GM18951 (cell line): ENCODE measurements around the gene PROSER3.

Experiments
- POLR2A ChIP-seq: IDR thresholded peaks from 4 replicates; pipeline ENCODE4 v1.6.1; 2011; ENCODE audit warnings: mild to moderate bottlenecking; ENCODE audit not compliant: insufficient read length, insufficient read depth; ENCODE audit errors: extremely low read depth
- in situ Hi-C: fragments of 300-500 bp; cut with MboI; formaldehyde crosslinking; loops from one replicate; pipeline ENCODE4 v1.12.0; 2022; ENCODE audit warnings: low sequenced_read_pairs, mixed read lengths, inconsistent platforms; ENCODE audit not compliant: unreplicated experiment

Gene PROSER3

DNA sequence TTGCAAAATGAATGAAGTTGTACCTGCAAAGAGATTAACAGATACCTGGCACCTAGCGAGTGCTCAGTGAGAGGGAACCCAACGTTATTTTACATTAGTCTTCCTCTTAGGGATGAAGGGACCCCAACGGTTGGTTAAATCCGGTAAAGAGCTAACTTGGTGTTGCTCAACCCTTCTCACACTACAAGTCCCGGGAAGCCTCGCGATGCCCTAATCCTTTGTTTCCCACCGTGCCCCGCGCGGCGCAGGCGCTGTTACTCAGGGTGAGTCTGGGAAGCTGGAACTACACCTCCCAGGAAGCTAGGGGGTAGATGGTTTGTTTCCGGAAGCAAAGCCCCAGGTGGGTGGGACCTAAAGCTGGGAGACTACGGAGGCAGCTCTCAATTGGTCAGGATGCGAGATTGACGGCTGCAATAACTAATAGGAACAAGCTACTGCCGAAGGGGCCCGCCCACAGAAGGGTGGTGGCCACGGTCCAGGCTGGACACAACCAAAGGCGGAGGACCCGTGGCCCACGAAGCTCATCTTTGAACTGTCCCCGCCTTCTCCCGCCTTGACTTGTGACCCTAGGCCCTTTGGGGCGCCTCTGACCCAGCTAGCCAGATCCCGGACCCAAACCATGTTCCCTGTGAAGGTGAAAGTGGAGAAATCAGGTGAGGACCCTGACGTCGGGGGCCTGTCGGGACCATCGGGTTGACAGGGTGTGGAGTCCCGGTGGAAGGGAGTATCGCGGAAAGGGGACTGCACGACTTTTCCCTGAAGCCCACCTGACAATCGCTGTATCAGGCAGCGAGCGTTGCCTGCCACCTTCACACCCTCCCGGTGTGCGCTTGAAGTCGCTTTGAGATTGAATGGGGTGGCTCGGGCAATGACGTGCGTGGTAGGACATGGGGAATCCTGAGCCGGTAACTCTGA is 9.6 kb upstream of the PROSER3 start, which contains the start of gene LIN37:
TSS of gene LIN37 (plus strand) at position 471 of the 915 bp plus-strand sequence. CDS start at position 620, 149 bp downstream.
- peak; percentile 65 for TF ChIP-seq POLR2A
- in situ Hi-C loops = no loop called here

DNA sequence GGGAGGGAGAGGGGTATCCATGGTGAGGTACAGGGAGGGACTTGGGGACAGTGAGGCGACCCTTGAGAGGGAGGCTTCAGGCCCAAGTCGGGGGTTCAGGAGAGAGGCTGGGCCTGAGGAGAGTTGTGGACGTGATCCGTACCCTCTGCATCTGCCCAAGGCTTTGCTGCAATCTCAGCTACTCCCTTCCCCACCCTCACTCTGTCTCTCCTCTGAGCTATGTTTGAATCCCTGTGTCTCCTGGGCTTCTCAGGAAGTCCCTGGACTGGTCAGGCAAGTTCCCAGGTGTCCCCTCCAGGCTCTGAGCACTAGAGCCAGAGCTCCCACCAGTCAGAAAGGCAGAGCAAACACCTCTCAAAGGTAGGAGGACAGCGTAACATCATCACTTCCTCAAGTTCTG is 7.8 kb upstream of the PROSER3 start:
- TF ChIP-seq POLR2A = no peak
- in situ Hi-C loops = no loop called here

DNA sequence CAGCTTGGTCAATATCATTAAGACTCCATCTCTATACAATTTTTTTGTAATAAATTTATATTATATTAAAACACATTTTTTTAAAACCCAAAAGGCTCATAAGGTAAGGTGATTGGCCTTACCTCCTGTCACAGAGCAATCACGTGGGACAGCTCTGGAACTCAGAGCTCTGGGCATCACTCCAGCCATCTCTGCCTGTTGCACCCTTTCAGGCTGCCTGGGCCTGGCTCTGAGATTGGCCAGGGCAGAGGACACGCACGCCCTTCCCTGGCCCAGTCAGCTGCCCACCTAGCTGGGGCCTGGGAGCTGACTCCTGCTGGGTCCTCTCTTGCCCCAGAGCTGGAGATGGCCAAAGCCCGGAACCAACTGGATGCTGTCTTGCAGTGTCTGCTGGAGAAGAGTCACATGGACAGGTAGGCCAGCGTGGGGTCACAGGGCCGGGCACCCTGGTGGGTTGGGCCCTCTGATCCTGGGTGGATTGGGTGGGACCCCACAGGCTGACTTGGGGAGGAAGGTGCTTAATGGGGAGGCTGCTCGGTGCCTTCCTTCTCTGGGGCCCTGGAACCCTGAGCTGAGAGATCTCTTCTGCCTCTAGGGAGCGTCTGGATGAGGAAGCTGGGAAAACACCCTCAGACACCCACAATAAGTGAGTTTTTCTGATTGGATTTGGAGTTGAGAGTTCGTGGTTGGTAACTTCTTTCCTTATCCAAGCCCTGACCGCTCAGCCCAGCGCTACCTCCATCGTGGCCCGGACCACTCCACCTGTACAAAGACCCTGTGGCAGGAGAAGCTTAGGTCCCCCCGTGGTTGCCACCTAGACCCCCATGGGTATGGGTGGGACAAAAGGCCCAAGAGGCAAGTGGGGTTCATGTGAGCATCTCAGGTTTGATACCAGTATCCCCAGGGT is 5.9 kb upstream of the PROSER3 start:
- no peak for TF ChIP-seq POLR2A
- in situ Hi-C loops = no loop called here

DNA sequence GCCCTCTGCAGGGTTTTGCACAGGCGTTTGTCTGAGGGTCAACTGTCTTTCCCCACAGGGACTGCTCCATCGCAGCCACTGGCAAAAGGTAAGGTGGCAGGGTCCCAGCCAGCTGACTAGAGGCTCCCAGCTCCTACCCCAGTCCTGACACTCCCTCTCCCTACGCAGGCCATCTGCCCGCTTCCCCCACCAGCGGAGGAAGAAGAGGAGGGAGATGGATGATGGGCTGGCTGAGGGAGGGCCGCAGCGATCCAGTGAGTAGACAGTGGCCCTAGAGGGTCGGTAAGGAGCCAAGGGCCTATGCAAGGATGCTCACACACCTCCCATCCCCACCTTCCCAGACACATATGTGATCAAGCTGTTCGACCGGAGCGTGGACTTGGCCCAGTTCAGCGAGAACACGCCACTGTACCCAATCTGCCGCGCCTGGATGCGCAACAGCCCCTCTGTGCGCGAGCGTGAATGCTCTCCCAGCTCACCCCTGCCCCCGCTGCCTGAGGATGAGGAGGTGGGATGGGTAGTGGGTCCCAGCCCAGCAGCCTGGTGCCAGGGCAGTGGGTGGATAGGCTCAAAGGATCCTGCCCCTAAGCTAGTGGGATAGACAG is 5.1 kb upstream of the PROSER3 start:
- in situ Hi-C loops = no loop called here
- no peak for TF ChIP-seq POLR2A

DNA sequence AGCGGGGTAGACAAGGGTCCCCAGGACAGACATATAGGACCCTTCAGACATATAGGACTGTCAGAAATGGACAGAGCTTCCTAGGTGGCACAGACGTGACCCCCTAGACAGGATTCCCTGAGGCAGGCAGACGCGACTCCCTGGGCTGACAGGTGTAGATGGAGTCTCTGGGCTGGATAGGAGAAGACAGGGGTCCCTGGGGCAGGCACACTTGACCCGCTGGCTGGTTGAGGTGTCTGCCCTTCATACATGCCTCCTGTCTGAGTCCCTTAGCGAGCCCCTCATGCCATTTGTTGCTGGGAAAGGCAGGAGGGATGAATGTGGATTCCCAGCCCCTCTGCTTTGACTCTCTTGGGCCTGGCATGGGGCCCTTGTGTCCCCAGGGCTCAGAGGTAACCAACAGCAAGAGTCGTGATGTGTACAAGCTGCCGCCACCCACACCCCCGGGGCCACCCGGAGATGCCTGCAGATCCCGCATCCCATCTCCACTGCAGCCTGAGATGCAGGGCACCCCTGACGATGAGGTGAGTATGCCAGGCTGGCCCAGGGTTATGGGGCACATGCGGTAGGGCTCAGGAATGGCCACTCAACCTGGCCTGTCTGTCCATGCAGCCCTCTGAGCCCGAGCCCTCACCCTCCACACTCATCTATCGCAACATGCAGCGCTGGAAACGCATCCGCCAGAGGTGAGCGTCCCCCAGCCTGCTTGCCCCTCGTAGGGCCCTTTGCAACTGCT is 4.2 kb upstream of the PROSER3 start:
- in situ Hi-C loops = no loop called here

DNA sequence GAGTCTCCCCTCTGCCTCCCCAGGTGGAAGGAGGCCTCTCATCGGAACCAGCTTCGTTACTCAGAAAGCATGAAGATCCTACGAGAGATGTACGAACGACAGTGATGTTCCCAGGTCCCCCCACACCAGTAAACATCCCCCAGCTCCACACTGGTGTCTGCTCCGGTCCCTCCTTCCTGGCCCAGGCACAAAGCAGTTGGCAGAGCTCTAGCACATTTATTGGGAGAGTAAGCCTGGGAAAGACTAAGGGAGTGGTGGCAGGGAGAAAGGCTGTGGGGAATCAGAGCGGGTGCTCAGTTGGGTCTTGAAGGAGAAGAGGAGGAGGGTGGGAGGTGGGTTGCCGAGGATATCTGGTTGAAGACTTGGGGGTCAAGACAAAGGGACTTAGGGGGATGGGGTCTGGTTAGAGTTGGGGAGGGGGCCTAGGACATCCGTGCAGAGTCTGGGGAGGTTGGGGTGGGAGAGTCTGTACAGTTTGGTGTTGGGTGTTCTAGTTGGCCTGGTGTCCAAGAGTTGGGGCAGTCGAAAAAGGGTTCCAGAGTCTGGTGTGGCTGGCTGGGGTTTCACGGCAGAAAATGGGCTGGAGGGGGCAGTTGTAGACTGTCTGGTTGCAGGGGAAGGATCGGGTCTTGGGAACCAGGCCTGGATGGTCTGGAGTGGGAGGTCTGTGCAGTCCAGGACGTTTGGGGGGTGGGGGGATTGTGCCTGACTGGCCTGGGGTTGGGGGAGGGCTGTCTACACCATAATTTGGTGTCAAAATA is 3.4 kb upstream of the PROSER3 start:
- in situ Hi-C loops = no loop called here
- TF ChIP-seq POLR2A = no peak

More for the DNA sequence above, 4.2 kb upstream of the PROSER3 start:
- TF ChIP-seq POLR2A = no peak

DNA sequence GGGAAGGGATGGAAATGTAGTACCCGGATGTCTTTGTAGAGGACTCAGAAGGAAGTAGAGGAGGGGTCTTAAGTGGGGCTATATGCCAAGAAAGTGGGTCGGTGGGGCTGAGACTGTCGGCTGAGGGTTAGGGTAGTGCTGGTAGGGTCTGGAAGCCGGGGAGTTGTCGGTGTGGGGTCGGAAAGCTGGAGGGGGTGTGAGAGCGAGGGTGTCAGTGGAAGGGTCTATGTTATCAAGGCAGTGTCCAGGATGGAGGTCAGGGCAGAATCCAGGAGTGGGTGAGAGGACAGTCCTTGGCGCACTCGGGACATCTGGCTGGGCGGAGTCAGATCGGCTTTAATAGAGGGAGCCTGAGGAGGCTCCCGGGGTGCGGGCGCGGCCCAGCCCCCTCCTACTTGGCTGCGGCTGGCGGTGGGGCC is 2.8 kb upstream of the PROSER3 start:
- in situ Hi-C loops = no loop called here
- TF ChIP-seq POLR2A = no peak

DNA sequence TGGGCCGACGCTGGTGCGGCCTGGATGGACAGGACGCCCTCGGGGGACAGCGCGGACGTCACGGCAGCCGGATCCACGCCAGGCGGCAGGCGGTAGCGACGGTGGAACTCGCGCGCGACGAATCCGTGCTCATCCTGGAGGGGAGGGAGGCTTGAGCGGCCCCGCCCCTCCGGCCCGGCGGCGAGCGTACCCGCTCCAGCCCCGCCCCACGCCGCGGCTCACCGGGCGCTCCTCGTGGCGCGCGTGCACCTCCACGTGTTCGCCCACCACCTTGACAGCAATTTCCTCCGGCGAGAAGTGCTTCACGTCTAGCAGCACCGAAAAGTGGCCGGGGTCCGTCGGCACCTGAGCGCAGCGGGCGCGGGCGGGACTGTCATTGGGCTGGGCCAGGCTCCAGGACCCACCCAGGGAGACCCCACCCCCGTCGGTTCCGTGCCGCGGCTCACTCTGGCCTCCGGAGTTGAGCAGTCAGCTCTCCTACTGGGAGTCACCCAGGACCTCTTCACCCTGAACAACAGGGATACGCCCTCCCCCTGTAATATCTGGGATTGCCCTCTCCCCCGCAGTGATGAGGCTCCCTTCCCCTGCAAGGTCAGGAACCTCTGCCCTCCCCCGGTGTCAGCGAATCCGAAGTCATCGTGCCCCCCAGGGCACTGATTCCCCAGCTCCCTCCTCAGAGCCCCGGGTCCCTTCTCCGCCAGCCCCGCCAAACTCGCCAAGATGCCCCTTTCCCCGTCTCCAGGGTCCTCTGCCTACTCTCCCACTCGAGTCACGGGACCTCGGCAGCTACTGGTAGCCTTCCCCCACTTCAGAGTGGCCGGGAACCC is 2.2 kb upstream of the PROSER3 start:
- TF ChIP-seq POLR2A = no peak
- in situ Hi-C loops = no loop called here

DNA sequence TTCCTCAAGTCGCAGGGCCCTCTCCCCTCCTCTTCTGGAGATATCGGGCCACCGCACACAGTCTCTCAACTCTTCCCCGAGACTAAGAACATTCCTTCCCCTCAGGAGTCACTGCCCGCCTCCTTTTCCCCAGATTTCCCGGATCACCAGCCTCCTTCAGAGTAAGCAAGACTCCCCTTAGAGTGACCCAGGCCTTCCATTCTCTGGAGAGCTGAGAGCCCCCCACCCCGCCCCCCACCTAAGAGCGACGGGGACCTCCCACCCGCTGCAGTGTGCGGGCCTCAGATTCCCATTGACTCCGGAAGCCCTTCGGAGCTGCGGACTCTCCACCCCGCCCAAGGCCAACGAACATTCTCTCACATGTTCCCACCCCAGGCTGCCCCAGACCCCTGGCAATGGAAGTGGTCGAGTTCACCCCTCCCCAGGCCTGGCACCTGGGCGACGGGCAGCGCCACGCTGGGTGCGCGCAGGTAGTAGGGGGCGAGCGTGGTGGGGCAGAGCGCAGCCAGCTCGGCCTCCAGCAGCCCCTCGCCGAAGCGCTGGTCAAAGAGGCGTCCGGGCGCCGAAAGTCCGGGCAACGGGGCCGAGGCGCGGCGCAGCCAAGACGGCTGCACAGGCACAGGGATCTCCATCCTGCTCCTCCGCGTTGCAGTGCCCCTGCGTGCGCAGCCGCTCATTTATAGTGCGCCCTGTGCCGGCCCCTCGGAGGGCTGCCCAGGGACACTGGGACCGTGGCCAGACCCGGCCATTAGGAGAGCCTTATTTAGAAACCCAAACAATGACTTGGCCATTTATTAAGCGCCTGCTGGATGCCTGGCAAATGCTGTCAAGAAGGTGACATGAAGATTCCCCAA is 1.4 kb upstream of the PROSER3 start, which contains the start of gene HSPB6:
TSS of gene HSPB6 (minus strand) at position 653 of the 854 bp plus-strand sequence. CDS start at position 632, 21 bp downstream.
- no peak for TF ChIP-seq POLR2A
- in situ Hi-C loops = no loop called here

DNA sequence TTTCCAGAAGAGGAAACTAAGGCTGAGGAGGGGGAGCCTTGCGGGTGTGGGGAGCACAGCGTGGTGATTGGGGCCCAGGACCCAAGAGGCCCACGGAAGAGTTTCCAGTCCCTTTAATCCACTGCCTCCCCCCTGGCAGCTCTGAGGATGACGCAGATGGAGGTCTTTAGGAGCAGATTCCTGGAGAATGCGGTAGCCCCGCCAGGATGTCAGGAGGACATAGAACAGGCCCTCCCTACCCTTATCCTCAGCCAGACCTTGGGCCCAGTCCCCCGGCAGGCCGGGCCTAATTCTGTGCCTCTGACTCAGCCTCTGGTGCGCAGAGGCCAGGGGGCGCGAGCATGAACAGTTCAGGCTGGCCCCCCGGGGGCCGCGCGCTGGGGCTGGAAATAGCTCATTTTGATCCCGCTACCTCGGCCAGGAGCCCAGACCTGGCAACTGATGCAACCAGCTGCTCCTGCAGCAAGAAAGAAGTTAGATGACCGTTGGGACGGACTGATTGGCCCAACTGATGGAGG is 686 bp upstream of the PROSER3 start:
- in situ Hi-C loops = no loop called here

DNA sequence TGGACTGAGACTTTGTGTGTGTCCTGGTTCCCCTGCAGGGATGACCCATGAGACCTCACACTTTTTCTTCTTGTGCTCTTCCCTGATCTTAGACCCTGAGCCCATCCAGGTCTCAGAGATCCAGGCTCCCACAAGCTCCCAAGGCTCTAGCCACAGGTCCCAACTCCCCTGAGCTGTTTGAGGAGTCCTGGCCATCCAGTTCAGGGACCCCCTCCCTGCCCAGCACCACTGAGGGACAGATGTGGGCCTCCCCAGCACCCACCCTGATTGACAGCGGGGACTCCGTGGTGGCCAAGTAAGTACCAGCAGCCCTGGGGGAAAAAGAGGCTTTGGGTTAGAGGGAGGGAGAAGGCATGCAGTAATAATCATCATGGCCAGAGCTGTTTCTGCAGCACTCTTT is 1.7 kb downstream of the PROSER3 start:
- in situ Hi-C loops = no loop called here
- TF ChIP-seq POLR2A = no peak

More for the DNA sequence above, 686 bp upstream of the PROSER3 start:
- no peak for TF ChIP-seq POLR2A
